COR-L47 (cell line): ENCODE data around the gene DSG3.

Experiments used
- DNase-seq: peaks from one replicate; lab custom pipeline; 2025; lab: John Stamatoyannopoulos, UW

The DSG3 gene

GRCh38 chr18:31430072-31430471, 17.5 kb upstream of the DSG3 start:
- DNase-seq, result no peak

- DNase-seq, result no peak
These were observed 17.0 kb upstream of the DSG3 start for GRCh38 chr18:31430554-31430953.

- DNase-seq, result no peak
These were observed 15.2 kb upstream of the DSG3 start for GRCh38 chr18:31432316-31432715.

GRCh38 chr18:31436825-31437224, 10.7 kb upstream of the DSG3 start:
- peak; percentile 28 for DNase-seq

GRCh38 chr18:31438402-31438801, 9.1 kb upstream of the DSG3 start:
- DNase-seq, result no peak

GRCh38 chr18:31439807-31440325, 7.7 kb upstream of the DSG3 start:
- no peak for DNase-seq

GRCh38 chr18:31440787-31441186, 6.8 kb upstream of the DSG3 start:
- no peak for DNase-seq

- DNase-seq, result no peak
These were observed 6.0 kb upstream of the DSG3 start for GRCh38 chr18:31441493-31441892.

- DNase-seq, result no peak
These were observed 3.4 kb upstream of the DSG3 start for GRCh38 chr18:31444142-31444541.

- DNase-seq, result no peak
These were observed 1.6 kb upstream of the DSG3 start for GRCh38 chr18:31445908-31446307.

- DNase-seq, result no peak
These were observed 687 bp upstream of the DSG3 start for GRCh38 chr18:31446854-31447253.

GRCh38 chr18:31450409-31450808, 2.9 kb downstream of the DSG3 start:
- no peak for DNase-seq

GRCh38 chr18:31451625-31452024, 4.1 kb downstream of the DSG3 start:
- DNase-seq, result no peak

- DNase-seq, result no peak
These were observed 6.6 kb downstream of the DSG3 start for GRCh38 chr18:31454066-31454708.

GRCh38 chr18:31469629-31470028, 22.1 kb downstream of the DSG3 start:
- DNase-seq, result no peak

GRCh38 chr18:31478688-31479087, 31.1 kb downstream of the DSG3 start:
- no peak for DNase-seq

- DNase-seq, result no peak
These were observed 34.5 kb downstream of the DSG3 start for GRCh38 chr18:31482051-31482450.

- DNase-seq, result no peak
These were observed 35.9 kb downstream of the DSG3 start for GRCh38 chr18:31483396-31483795.

GRCh38 chr18:31484461-31484860, 36.9 kb downstream of the DSG3 start:
- DNase-seq, result no peak

- no peak for DNase-seq
These were observed 38.6 kb downstream of the DSG3 start for GRCh38 chr18:31486165-31486564.

- no peak for DNase-seq
These were observed 39.9 kb downstream of the DSG3 start for GRCh38 chr18:31487246-31488015.

GRCh38 chr18:31489311-31489710, 41.8 kb downstream of the DSG3 start:
- DNase-seq, result no peak

GRCh38 chr18:31490387-31490786, 42.8 kb downstream of the DSG3 start:
- DNase-seq, result no peak

GRCh38 chr18:31490833-31491232, 43.3 kb downstream of the DSG3 start:
- no peak for DNase-seq
